Measurements from ENCODE around the gene NEAT1. TPM values are rescaled to one million over a fixed set of nuclear protein-coding genes. Genes with fewer than 3 reads are reported as not detected.

Gene NEAT1
- 108 to 253 TPM (median 201 TPM) in 5 replicates for total RNA-seq (2022; extraction: Qiagen RNA extraction; ENCODE audit: low read depth)

DNA sequence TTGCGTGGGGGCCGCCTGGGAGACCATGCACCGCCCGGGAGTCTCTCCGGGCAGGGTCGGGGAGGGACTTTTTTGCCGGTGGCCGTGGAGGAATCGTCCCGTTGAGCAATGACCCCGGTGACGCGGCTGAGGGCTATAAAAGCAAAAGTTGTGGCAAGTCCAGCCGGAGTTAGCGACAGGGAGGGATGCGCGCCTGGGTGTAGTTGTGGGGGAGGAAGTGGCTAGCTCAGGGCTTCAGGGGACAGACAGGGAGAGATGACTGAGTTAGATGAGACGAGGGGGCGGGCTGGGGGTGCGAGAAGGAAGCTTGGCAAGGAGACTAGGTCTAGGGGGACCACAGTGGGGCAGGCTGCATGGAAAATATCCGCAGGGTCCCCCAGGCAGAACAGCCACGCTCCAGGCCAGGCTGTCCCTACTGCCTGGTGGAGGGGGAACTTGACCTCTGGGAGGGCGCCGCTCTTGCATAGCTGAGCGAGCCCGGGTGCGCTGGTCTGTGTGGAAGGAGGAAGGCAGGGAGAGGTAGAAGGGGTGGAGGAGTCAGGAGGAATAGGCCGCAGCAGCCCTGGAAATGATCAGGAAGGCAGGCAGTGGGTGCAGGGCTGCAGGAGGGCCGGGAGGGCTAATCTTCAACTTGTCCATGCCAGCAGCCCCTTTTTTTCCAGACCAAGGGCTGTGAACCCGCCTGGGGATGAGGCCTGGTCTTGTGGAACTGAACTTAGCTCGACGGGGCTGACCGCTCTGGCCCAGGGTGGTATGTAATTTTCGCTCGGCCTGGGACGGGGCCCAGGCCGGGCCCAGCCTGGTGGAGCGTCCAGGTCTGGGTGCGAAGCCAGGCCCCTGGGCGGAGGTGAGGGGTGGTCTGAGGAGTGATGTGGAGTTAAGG lies at the start of gene NEAT1:
Gene NEAT1, plus strand, starts transcription at position 166 of the 883 bp plus-strand sequence.

DNA sequence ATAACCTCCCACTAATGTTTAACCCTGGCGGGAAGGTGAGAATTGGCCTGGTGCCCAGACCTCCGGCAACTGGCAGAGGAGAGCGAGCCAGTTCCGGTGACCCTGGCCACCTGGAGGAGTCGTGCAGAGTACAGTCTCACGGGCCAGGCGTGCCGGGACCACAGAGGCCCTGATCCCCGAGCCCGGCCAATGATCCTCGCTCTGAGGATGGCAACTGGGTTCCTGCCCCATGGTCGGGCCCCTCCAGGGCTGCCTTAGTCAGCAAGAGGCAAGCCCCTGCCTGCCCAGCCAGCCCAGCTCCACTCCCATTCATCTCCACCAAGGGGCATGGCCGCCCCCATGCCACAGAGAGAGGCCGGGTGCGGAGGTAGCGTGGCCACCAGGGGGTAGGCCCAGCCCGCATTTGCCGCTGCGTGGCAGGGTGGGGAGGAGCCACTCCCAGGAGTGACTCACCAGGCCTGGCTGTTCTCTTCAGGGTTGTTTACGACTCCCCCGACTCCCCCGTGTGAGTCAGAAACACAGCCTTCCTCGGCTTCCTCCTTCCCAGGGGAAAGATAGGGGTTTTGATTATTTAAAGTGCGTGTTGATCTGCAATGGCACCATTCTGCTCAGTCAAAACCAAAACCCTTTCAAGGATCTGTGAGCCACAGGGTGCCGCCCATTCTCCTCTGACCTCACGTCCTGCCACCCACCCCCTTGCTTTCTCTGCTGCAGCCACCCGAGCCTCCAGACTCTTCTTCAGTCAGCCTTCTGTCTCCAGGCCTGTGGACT lies 40.4 kb upstream of the NEAT1 start, which contains the start of gene SLC25A45:
Gene SLC25A45, minus strand, starts transcription at position 614 of the 771 bp plus-strand sequence. CDS start 695 bp downstream, outside the sequence.

DNA sequence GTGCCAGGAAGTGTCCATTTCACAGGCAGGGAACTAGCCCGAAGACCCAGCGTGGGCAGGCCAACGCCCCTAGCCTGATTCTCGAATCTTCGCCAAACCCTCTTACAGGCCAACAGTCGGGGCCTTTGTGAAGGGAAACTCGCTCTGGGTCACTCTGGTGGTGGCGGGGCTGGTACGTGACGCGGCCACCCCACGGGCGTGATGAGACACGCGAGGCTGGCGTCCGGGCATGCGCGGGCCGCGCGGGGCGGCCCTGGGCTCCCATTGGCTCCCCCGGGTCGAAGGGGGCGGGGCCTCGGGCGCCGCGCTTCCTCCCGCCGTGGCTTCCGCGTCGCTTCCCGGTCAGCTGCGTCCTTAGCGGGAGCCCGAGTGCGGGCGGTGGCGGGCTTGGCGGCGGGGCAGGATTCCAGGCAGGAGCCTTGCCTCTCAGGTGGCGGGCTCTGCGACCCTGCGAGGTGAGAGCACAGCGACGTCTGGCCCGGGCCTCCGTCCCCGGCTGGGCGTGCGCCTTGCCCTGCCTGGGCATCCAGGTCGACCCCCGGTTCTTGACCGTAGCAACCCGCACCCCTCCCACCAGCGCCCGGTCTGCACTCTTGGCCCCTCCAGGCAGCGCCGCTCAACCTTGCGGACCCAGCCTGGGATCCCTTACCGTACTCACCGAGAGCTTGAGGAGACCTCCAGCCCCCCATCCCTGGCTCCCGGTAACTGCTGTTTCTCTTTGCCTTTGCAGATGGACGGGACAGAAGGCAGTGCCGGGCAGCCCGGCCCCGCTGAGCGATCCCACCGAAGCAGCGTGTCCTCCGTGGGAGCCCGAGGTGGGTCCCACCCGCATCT lies 36.1 kb upstream of the NEAT1 start, which contains the start of gene FRMD8:
Gene FRMD8, plus strand, starts transcription at position 331 of the 834 bp plus-strand sequence. Its CDS starts 400 bp downstream, at position 731.

Other genes starting within 250 kb of the NEAT1 start
- 94.0 to 119 TPM (median 113 TPM) in 5 replicates for gene CAPN1, start 240.9 kb upstream of the NEAT1 start, total RNA-seq (2022; extraction: Qiagen RNA extraction; ENCODE audit: low read depth)
- 11.8 to 20.5 TPM (median 13.7 TPM) in 5 replicates for gene POLA2, start 160.8 kb upstream of the NEAT1 start, total RNA-seq (2022; extraction: Qiagen RNA extraction; ENCODE audit: low read depth)
- gene CDC42EP2, start 107.9 kb upstream of the NEAT1 start, total RNA-seq (2022; extraction: Qiagen RNA extraction; ENCODE audit: low read depth): 17.3 to 23.6 TPM (median 20.1 TPM) in 5 replicates
- gene DPF2, start 88.9 kb upstream of the NEAT1 start, total RNA-seq (2022; extraction: Qiagen RNA extraction; ENCODE audit: low read depth): 37.7 to 44.3 TPM (median 39.7 TPM) in 5 replicates
- gene TIGD3, start 68.0 kb upstream of the NEAT1 start, total RNA-seq (2022; extraction: Qiagen RNA extraction; ENCODE audit: low read depth): 0.40 to 0.94 TPM (median 0.87 TPM) in 5 replicates
- gene SLC25A45, start 40.2 kb upstream of the NEAT1 start, total RNA-seq (2022; extraction: Qiagen RNA extraction; ENCODE audit: low read depth): 11.7 to 16.3 TPM (median 15.2 TPM) in 5 replicates
- gene FRMD8, start 36.2 kb upstream of the NEAT1 start, total RNA-seq (2022; extraction: Qiagen RNA extraction; ENCODE audit: low read depth): 47.9 to 66.2 TPM (median 63.6 TPM) in 5 replicates
- gene MALAT1, start 76.2 kb downstream of the NEAT1 start, total RNA-seq (2022; extraction: Qiagen RNA extraction; ENCODE audit: low read depth): 35.0 to 89.7 TPM (median 73.8 TPM) in 5 replicates
- gene SCYL1, start 102.3 kb downstream of the NEAT1 start, total RNA-seq (2022; extraction: Qiagen RNA extraction; ENCODE audit: low read depth): 46.9 to 64.2 TPM (median 62.2 TPM) in 5 replicates
- 90.4 to 131 TPM (median 110 TPM) in 5 replicates for gene LTBP3, start 135.6 kb downstream of the NEAT1 start, total RNA-seq (2022; extraction: Qiagen RNA extraction; ENCODE audit: low read depth)
- gene ZNRD2, start 147.7 kb downstream of the NEAT1 start, total RNA-seq (2022; extraction: Qiagen RNA extraction; ENCODE audit: low read depth): 65.2 to 81.7 TPM (median 80.6 TPM) in 5 replicates
- gene FAM89B, start 149.7 kb downstream of the NEAT1 start, total RNA-seq (2022; extraction: Qiagen RNA extraction; ENCODE audit: low read depth): 29.6 to 51.1 TPM (median 48.0 TPM) in 5 replicates
- gene EHBP1L1, start 153.3 kb downstream of the NEAT1 start, total RNA-seq (2022; extraction: Qiagen RNA extraction; ENCODE audit: low read depth): 28.2 to 38.2 TPM (median 34.7 TPM) in 5 replicates
- gene KCNK7, start 173.0 kb downstream of the NEAT1 start, total RNA-seq (2022; extraction: Qiagen RNA extraction; ENCODE audit: low read depth): 0.29 to 0.82 TPM (median 0.41 TPM) in 5 replicates
- 38.9 to 53.5 TPM (median 48.3 TPM) in 5 replicates for gene MAP3K11, start 191.4 kb downstream of the NEAT1 start, total RNA-seq (2022; extraction: Qiagen RNA extraction; ENCODE audit: low read depth)
- gene PCNX3, start 193.0 kb downstream of the NEAT1 start, total RNA-seq (2022; extraction: Qiagen RNA extraction; ENCODE audit: low read depth): 26.1 to 36.6 TPM (median 36.0 TPM) in 5 replicates
- gene SIPA1, start 215.3 kb downstream of the NEAT1 start, total RNA-seq (2022; extraction: Qiagen RNA extraction; ENCODE audit: low read depth): 12.7 to 19.1 TPM (median 17.6 TPM) in 5 replicates
- 62.9 to 74.7 TPM (median 72.1 TPM) in 5 replicates for gene RELA, start 240.1 kb downstream of the NEAT1 start, total RNA-seq (2022; extraction: Qiagen RNA extraction; ENCODE audit: low read depth)

Data from A549 treated with GW870086 at 1 μM for 4 hours (cell line).